ENCODE results near the gene SYCE3. TPM values are rescaled to one million over a fixed set of nuclear protein-coding genes. Genes with fewer than 3 reads are reported as not detected.

Gene SYCE3
- polyA plus RNA-seq, 1 of the 3 experiments (the other 2 are of a cell fraction), result 3.6 TPM

DNA sequence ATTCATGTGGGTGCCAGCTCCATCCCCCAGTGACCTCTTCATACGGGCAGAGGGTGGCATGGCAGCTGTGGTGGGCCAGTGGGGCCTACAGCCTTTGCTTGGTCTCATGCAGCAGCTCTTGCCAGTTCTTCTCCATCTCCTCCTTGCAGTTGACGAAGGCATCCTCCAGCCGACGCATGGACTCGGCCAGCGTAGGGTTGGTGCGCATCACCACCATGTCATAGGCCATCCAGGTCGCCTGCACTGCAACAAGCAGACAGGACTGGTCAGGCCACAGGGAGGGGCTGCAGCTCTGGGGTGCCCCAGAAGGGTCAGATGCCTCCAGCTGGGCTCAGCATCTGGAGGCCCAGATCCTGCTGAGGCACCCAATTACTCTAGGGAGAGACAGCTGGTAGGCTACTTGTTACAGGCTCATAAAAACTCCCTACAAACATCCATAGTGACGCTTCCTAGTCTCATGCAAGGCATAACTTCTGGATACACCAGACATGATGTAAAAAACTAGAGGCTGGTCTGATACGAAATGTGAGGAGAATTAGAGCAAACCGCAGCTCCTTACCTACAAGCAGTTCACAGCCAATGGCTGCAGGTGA, 11.5 kb downstream of the SYCE3 start:
- H3K4me2 ChIP-seq, result no peak overlapping the region
- H3F3A ChIP-seq (replicated peaks; ENCODE audit: insufficient read depth), result peaks cover 2% of the 10 kb centered on the region
- no peaks in the 10 kb centered on the region for H3K27me3 ChIP-seq (ENCODE audit: insufficient read depth)
- no peaks in the 10 kb centered on the region for H3K79me2 ChIP-seq (ENCODE audit: insufficient read depth)
- ChIA-PET CTCF (interaction anchor here (1.4 to 5.3 kb wide), 3 partner anchors 8 to 26 kb away, joined by 3 to 26 read pairs (median 10); partner anchors contain the start of genes SCO2 and SYCE3), POLR2A (no interaction called here)
- no peak overlapping the region for H3K27ac ChIP-seq (ENCODE audit: low read depth in 2 of 2, low read length in 1 of 2)
- H3K9ac ChIP-seq, result no peak overlapping the region
- no peaks in the 10 kb centered on the region for H3K9me3 ChIP-seq
- H3K9me2 ChIP-seq, result no peaks in the 10 kb centered on the region
- no peaks in the 10 kb centered on the region for H3K36me3 ChIP-seq (replicated peaks in 1 of 2; ENCODE audit: control insufficient read depth in 1 of 2, insufficient read depth in 2 of 2, low read length in 1 of 2)
- no peaks in the 10 kb centered on the region; a peak in 1 of 4 replicates for H3K4me1 ChIP-seq (ENCODE audit: control insufficient read depth in 1 of 2, insufficient read depth in 2 of 2, low read depth in 1 of 2, low read length in 1 of 2)
- no peak overlapping the region for H3K4me3 ChIP-seq (ENCODE audit: low read depth in 2 of 2, low read length in 1 of 2)
- 84% methylated on average over 9 of the region's 11 CpGs for WGBS (ENCODE audit: low lambda C conversion rate)
- no peaks in the 10 kb centered on the region for H4K20me1 ChIP-seq (ENCODE audit: insufficient read depth)
- H2AFZ ChIP-seq (ENCODE audit: low read depth), result no peak overlapping the region
- DNase-seq, result no peak
- TF ChIP-seq ELF1 (IDR thresholded peaks at IDR 0.05) (no peak), NRF1 (IDR thresholded peaks at IDR 0.05; ENCODE audit: low read depth, low read length) (no peak), SIN3A (IDR thresholded peaks at IDR 0.05; ENCODE audit: borderline replicate concordance, low read depth, low read length) (no peak), YY1 (IDR thresholded peaks at IDR 0.05; ENCODE audit: low read depth) (no peak), RAD21 (IDR thresholded peaks at IDR 0.05; ENCODE audit: low read length) (no peak), TAF1 (IDR thresholded peaks at IDR 0.05; ENCODE audit: borderline replicate concordance, low read depth, low read length) (no peak)
- TF ChIP-seq, protein P1, sequence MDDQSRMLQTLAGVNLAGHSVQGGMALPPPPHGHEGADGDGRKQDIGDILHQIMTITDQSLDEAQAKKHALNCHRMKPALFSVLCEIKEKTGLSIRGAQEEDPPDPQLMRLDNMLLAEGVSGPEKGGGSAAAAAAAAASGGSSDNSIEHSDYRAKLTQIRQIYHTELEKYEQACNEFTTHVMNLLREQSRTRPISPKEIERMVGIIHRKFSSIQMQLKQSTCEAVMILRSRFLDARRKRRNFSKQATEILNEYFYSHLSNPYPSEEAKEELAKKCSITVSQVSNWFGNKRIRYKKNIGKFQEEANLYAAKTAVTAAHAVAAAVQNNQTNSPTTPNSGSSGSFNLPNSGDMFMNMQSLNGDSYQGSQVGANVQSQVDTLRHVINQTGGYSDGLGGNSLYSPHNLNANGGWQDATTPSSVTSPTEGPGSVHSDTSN (IDR thresholded peaks at IDR 0.05), result no peak

GRCh38 chr22:50550395-50550794, 12.3 kb downstream of the SYCE3 start:
- Histone ChIP-seq H3F3A (replicated peaks; ENCODE audit: insufficient read depth) (no peaks in the 10 kb centered on the region), H3K27ac (ENCODE audit: low read depth in 2 of 2, low read length in 1 of 2) (no peak overlapping the region), H4K20me1 (ENCODE audit: insufficient read depth) (no peaks in the 10 kb centered on the region), H3K27me3 (ENCODE audit: insufficient read depth) (no peaks in the 10 kb centered on the region), H3K4me2 (no peak overlapping the region), H3K4me1 (ENCODE audit: control insufficient read depth in 1 of 2, insufficient read depth in 2 of 2, low read depth in 1 of 2, low read length in 1 of 2) (peaks cover 0 to 7% of the 10 kb centered on the region in 2 experiments; a peak in 1 of 4 replicates), H3K79me2 (ENCODE audit: insufficient read depth) (no peaks in the 10 kb centered on the region), H3K9ac (no peak overlapping the region), H3K4me3 (ENCODE audit: low read depth in 2 of 2, low read length in 1 of 2) (no peak overlapping the region), H3K9me3 (no peaks in the 10 kb centered on the region), H3K9me2 (no peaks in the 10 kb centered on the region), H2AFZ (ENCODE audit: low read depth) (no peak overlapping the region), H3K36me3 (replicated peaks in 1 of 2; ENCODE audit: control insufficient read depth in 1 of 2, insufficient read depth in 2 of 2, low read length in 1 of 2) (no peaks in the 10 kb centered on the region)
- 74% methylated on average over 8 of the region's 8 CpGs for WGBS (ENCODE audit: low lambda C conversion rate)
- DNase-seq, result no peak
- CTCF ChIA-PET, result interaction anchor here (1.1 to 5.3 kb wide), 4 partner anchors 9 to 71 kb away, joined by 3 to 26 read pairs (median 8); partner anchors contain the start of genes SCO2 and SYCE3
- POLR2A ChIA-PET, result no interaction called here
- TF ChIP-seq POLR2AphosphoS5 (IDR thresholded peaks at IDR 0.05; ENCODE audit: low read depth, low read length) (no peak), FOXM1 (IDR thresholded peaks at IDR 0.05; ENCODE audit: low read depth) (no peak), TEAD4 (IDR thresholded peaks at IDR 0.05; ENCODE audit: borderline replicate concordance, insufficient read depth) (no peak), SMC3 (IDR thresholded peaks at IDR 0.05; ENCODE audit: low read depth, low read length) (no peak), MEF2A (IDR thresholded peaks at IDR 0.05; ENCODE audit: borderline replicate concordance, low read depth) (no peak), TAF1 (IDR thresholded peaks at IDR 0.05; ENCODE audit: borderline replicate concordance, low read depth, low read length) (no peak), MXI1 (IDR thresholded peaks at IDR 0.05; ENCODE audit: low read depth, low read length) (no peak), FOXJ3 (CRISPR knock-in tag; IDR thresholded peaks at IDR 0.05) (no peak), SIN3A (IDR thresholded peaks at IDR 0.05; ENCODE audit: borderline replicate concordance, low read depth, low read length) (no peak), GABPA (IDR thresholded peaks at IDR 0.05; ENCODE audit: low read depth) (no peak), CHD2 (IDR thresholded peaks at IDR 0.05; ENCODE audit: low read length, partially characterized antibody) (no peak), FOSL2 (IDR thresholded peaks at IDR 0.05; ENCODE audit: borderline replicate concordance, low read depth) (no peak), NFIC (IDR thresholded peaks at IDR 0.05; ENCODE audit: borderline replicate concordance) (no peak)
- TF ChIP-seq, protein P2, sequence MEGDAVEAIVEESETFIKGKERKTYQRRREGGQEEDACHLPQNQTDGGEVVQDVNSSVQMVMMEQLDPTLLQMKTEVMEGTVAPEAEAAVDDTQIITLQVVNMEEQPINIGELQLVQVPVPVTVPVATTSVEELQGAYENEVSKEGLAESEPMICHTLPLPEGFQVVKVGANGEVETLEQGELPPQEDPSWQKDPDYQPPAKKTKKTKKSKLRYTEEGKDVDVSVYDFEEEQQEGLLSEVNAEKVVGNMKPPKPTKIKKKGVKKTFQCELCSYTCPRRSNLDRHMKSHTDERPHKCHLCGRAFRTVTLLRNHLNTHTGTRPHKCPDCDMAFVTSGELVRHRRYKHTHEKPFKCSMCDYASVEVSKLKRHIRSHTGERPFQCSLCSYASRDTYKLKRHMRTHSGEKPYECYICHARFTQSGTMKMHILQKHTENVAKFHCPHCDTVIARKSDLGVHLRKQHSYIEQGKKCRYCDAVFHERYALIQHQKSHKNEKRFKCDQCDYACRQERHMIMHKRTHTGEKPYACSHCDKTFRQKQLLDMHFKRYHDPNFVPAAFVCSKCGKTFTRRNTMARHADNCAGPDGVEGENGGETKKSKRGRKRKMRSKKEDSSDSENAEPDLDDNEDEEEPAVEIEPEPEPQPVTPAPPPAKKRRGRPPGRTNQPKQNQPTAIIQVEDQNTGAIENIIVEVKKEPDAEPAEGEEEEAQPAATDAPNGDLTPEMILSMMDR (IDR thresholded peaks at IDR 0.05), result no peak
- TF ChIP-seq, protein P3, sequence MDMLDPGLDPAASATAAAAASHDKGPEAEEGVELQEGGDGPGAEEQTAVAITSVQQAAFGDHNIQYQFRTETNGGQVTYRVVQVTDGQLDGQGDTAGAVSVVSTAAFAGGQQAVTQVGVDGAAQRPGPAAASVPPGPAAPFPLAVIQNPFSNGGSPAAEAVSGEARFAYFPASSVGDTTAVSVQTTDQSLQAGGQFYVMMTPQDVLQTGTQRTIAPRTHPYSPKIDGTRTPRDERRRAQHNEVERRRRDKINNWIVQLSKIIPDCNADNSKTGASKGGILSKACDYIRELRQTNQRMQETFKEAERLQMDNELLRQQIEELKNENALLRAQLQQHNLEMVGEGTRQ (IDR thresholded peaks at IDR 0.05; ENCODE audit: borderline replicate concordance, low read depth, low read length), result no peak
- TF ChIP-seq, protein P4, sequence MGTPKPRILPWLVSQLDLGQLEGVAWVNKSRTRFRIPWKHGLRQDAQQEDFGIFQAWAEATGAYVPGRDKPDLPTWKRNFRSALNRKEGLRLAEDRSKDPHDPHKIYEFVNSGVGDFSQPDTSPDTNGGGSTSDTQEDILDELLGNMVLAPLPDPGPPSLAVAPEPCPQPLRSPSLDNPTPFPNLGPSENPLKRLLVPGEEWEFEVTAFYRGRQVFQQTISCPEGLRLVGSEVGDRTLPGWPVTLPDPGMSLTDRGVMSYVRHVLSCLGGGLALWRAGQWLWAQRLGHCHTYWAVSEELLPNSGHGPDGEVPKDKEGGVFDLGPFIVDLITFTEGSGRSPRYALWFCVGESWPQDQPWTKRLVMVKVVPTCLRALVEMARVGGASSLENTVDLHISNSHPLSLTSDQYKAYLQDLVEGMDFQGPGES (IDR thresholded peaks at IDR 0.05; ENCODE audit: low read depth, low read length), result no peak
